ENCODE results near the gene MYL10.

Gene MYL10

GRCh38 chr7:101667920-101668319, 38.8 kb upstream of the MYL10 start:
- no peak for TF ChIP-seq CTCF (IDR thresholded peaks at IDR 0.05; ENCODE audit: low read depth, low read length)
- H3K4me3 ChIP-seq (ENCODE audit: low read depth, low read length) = no peak overlapping the region
- no peak for DNase-seq (ENCODE audit: low read depth, low spot score)
- in situ Hi-C loops (cut with HindIII; ENCODE audit: low sequenced_read_pairs) = no loop called here

GRCh38 chr7:101667399-101667798, 38.3 kb upstream of the MYL10 start:
- H3K4me3 ChIP-seq (ENCODE audit: low read depth, low read length) = no peak overlapping the region
- DNase-seq (ENCODE audit: low read depth, low spot score) = no peak
- in situ Hi-C loops (cut with HindIII; ENCODE audit: low sequenced_read_pairs) = no loop called here
- no peak for TF ChIP-seq CTCF (IDR thresholded peaks at IDR 0.05; ENCODE audit: low read depth, low read length)

DNA sequence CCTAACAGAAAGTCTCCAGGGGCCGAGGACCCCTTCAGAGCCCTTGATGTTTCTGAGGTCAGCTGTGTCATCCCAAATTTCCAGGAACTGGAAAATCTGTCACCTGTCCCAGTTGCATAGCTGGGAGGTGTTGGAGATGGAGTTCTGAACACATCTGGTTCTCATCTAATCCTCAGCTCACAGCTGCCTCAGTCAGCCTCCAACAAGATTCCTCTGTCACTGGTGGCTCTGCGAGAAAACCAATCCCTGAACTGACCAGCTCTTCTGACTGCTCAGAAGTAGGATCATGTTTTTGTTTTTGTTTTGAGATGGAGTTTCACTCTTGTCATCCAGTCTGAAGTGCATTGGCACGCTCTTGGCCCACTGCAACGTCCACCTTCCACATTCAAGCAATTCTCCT, 37.6 kb upstream of the MYL10 start:
- no peak overlapping the region for H3K4me3 ChIP-seq (ENCODE audit: low read depth, low read length)
- no peak for DNase-seq (ENCODE audit: low read depth, low spot score)
- TF ChIP-seq CTCF (IDR thresholded peaks at IDR 0.05; ENCODE audit: low read depth, low read length) = no peak
- in situ Hi-C loops (cut with HindIII; ENCODE audit: low sequenced_read_pairs) = no loop called here

DNA sequence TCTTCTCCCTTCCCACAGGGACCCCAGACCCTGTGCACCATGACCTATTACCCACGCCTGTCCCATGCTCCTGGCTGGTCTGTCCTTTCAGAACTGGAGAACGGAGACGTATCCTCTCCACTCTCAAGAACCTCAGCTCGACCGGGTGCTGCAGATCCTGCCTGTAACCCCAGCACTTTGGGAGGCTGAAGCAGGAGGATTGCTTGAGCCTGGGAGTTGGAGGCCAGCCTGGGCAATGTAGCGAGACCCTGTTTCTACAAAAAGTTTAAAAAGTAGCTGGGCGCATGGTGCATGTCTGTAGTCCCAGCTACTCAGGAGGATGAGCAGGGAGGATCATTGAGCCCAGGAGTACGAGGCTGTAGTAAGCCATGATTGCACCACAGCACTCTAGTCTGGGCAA, 37.2 kb upstream of the MYL10 start:
- in situ Hi-C loops (cut with HindIII; ENCODE audit: low sequenced_read_pairs) = no loop called here
- DNase-seq (ENCODE audit: low read depth, low spot score) = no peak
- H3K4me3 ChIP-seq (ENCODE audit: low read depth, low read length) = no peak overlapping the region
- no peak for TF ChIP-seq CTCF (IDR thresholded peaks at IDR 0.05; ENCODE audit: low read depth, low read length)

DNA sequence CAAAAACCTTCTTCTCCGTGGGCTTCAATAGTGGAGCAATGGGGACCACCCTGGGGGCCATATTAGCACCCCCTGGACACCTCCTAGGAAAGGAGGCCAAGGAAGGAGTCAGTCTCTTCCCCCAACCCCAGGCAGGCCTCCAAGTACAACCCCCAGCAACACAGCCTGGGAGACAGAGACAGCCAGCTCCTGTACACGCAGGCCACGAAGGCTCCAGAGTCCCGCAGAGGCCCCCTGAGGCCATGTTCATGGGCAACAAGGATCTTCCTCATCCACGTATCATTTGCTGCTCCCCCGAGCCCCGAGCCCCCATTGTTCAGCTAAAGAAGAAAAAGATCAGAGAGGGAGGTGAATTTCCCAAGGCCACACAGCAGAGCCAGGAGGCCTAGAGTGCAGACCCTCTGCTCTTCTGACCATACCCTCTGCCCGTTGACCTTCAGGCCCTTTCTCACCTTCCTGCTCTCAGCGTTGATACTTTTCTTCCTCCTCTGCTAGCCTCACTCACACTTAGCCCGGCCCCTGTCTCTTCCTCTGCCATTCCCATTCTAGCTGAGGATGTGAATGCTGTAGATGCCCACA, 35.9 kb upstream of the MYL10 start:
- no peak for DNase-seq (ENCODE audit: low read depth, low spot score)
- in situ Hi-C loops (cut with HindIII; ENCODE audit: low sequenced_read_pairs) = no loop called here
- no peak for TF ChIP-seq CTCF (IDR thresholded peaks at IDR 0.05; ENCODE audit: low read depth, low read length)
- no peak overlapping the region for H3K4me3 ChIP-seq (ENCODE audit: low read depth, low read length)

DNA sequence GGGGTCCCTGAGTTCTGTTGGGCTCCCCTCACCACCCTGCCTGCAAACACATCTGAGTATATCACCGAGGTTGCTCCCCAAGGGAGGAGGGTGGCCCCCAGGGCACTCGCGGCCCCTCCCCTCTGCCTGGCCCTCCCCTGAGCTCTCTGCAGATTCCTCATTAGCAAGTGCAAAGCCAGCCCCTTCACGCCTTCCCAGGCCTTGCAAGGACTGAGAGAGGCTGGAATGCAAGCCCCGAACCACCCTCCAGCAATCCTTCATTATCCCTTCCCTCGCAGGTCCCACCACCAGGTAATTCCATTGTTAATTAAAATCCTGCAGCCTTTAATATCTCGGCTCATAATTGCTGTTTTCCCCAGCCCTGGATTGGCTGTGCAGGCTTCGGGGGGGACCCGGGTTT, 35.3 kb upstream of the MYL10 start:
- TF ChIP-seq CTCF (IDR thresholded peaks at IDR 0.05; ENCODE audit: low read depth, low read length) = no peak
- no peak overlapping the region for H3K4me3 ChIP-seq (ENCODE audit: low read depth, low read length)
- in situ Hi-C loops (cut with HindIII; ENCODE audit: low sequenced_read_pairs) = no loop called here
- no peak for DNase-seq (ENCODE audit: low read depth, low spot score)

- no peak overlapping the region for H3K4me3 ChIP-seq (ENCODE audit: low read depth, low read length)
- DNase-seq (ENCODE audit: low read depth, low spot score) = no peak
- no peak for TF ChIP-seq CTCF (IDR thresholded peaks at IDR 0.05; ENCODE audit: low read depth, low read length)
- in situ Hi-C loops (cut with HindIII; ENCODE audit: low sequenced_read_pairs) = no loop called here
Measured at GRCh38 chr7:101663747-101664146, 34.7 kb upstream of the MYL10 start.

Measured in astrocyte of the spinal cord (primary cell).